ENCODE results near the gene PRR4.

PRR4 gene, protein sequence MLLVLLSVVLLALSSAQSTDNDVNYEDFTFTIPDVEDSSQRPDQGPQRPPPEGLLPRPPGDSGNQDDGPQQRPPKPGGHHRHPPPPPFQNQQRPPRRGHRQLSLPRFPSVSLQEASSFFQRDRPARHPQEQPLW

DNA sequence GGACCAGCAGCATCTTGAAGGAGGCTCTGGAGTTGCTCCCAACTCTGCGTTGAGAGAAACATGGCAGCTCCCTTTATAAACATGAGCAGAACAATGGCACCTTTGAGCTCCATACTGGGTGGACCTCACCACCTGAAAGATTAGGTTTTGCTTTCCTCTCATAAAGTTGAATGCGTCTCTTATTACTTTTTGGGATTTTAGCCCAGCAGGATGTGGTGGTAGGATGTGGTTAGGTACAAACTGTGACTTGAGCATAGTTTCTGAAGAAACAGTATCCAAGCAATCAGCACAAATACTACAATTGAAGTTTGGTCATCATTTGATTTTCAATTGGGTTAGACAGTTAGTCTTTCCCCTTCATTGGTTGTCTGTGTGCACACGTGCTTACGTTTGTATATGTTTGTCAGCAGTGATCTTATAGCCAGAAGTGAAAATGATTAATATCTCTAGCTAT lies at the start of gene PRR4:
Gene PRR4 (minus strand): TSS at position 51 of the 454 bp plus-strand sequence. CDS start 38 bp downstream, at position 13.
- Histone ChIP-seq H3F3A (ENCODE audit: insufficient read depth, low read length) (no peaks in the 10 kb centered on the region), H3K79me2 (ENCODE audit: low read length) (no peaks in the 10 kb centered on the region), H3K9me2 (replicated peaks; ENCODE audit: insufficient read depth, low read length) (no peaks in the 10 kb centered on the region), H4K20me1 (ENCODE audit: insufficient read depth, low read length) (no peaks in the 10 kb centered on the region), H3K27me3 (replicated peaks; ENCODE audit: insufficient read depth, low read length) (no peaks in the 10 kb centered on the region), H3K9ac (ENCODE audit: low read length) (no peak within 1 kb of the TSS), H3K9me3 (replicated peaks; ENCODE audit: insufficient read depth, low read length) (no peaks in the 10 kb centered on the region), H3K36me3 (replicated peaks; ENCODE audit: insufficient read depth, low read length) (no peaks in the 10 kb centered on the region), H3K4me2 (ENCODE audit: low read depth, low read length) (no peak within 1 kb of the TSS), H3K4me1 (ENCODE audit: low read length) (no peaks in the 10 kb centered on the region), H3K27ac (ENCODE audit: low read length) (no peak within 1 kb of the TSS), H2AFZ (ENCODE audit: low read length) (no peak within 1 kb of the TSS), H3K4me3 (ENCODE audit: low read length) (no peak within 1 kb of the TSS)
- TF ChIP-seq EZH2phosphoT487 (IDR thresholded peaks at IDR 0.05; ENCODE audit: low read length) (no peak), CTCF (IDR thresholded peaks at IDR 0.05; ENCODE audit: low read length) (no peak), EZH2 (optimal IDR thresholded peaks at IDR 0.05; ENCODE audit: low read depth, low read length) (no peak)
- no peak for DNase-seq

DNA sequence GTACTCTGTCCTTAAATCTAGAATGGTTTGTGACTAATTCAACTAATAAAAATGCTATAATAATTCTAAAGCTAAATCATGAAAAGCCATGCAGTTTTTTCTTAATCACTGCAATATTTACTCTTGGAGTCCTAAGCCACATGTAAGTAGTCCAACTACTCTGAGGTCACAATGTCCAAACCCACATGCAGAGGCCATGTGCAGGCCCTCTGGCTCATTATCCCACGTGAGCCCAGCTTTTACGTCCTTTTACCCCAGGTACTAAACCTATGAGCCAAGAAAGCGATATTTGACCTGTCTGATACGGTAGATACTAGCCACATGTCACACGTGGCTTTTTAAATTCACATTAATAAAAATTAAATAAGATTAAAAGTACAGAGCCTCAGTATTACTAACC lies 47.6 kb upstream of the PRR4 start:
- H3K9ac ChIP-seq (ENCODE audit: low read length), result no peak overlapping the region

GRCh38 chr12:10891937-10892336 lies 42.7 kb upstream of the PRR4 start:
- Histone ChIP-seq H2AFZ (ENCODE audit: low read length) (no peak overlapping the region), H3K79me2 (ENCODE audit: low read length) (no peaks in the 10 kb centered on the region), H3K36me3 (replicated peaks; ENCODE audit: insufficient read depth, low read length) (no peaks in the 10 kb centered on the region), H3K4me3 (ENCODE audit: low read length) (no peak overlapping the region), H3K9ac (ENCODE audit: low read length) (no peak overlapping the region), H3K9me2 (replicated peaks; ENCODE audit: insufficient read depth, low read length) (no peaks in the 10 kb centered on the region), H4K20me1 (ENCODE audit: insufficient read depth, low read length) (no peaks in the 10 kb centered on the region), H3K4me2 (ENCODE audit: low read depth, low read length) (no peak overlapping the region), H3F3A (ENCODE audit: insufficient read depth, low read length) (no peaks in the 10 kb centered on the region), H3K27ac (ENCODE audit: low read length) (no peak overlapping the region), H3K9me3 (replicated peaks; ENCODE audit: insufficient read depth, low read length) (no peaks in the 10 kb centered on the region), H3K27me3 (replicated peaks; ENCODE audit: insufficient read depth, low read length) (no peaks in the 10 kb centered on the region), H3K4me1 (ENCODE audit: low read length) (no peaks in the 10 kb centered on the region)
- DNase-seq, result no peak
- TF ChIP-seq EZH2phosphoT487 (IDR thresholded peaks at IDR 0.05; ENCODE audit: low read length), result no peak
- TF ChIP-seq CTCF (IDR thresholded peaks at IDR 0.05; ENCODE audit: low read length), result no peak
- TF ChIP-seq EZH2 (optimal IDR thresholded peaks at IDR 0.05; ENCODE audit: low read depth, low read length), result no peak

More for the DNA sequence above, 47.6 kb upstream of the PRR4 start:
- Histone ChIP-seq H3K36me3 (replicated peaks; ENCODE audit: insufficient read depth, low read length) (no peaks in the 10 kb centered on the region), H3F3A (ENCODE audit: insufficient read depth, low read length) (no peaks in the 10 kb centered on the region), H3K79me2 (ENCODE audit: low read length) (no peaks in the 10 kb centered on the region), H3K9me2 (replicated peaks; ENCODE audit: insufficient read depth, low read length) (no peaks in the 10 kb centered on the region), H3K4me1 (ENCODE audit: low read length) (no peaks in the 10 kb centered on the region), H4K20me1 (ENCODE audit: insufficient read depth, low read length) (no peaks in the 10 kb centered on the region), H3K9me3 (replicated peaks; ENCODE audit: insufficient read depth, low read length) (no peaks in the 10 kb centered on the region), H3K27ac (ENCODE audit: low read length) (no peak overlapping the region), H3K27me3 (replicated peaks; ENCODE audit: insufficient read depth, low read length) (no peaks in the 10 kb centered on the region), H3K4me2 (ENCODE audit: low read depth, low read length) (no peak overlapping the region), H2AFZ (ENCODE audit: low read length) (no peak overlapping the region), H3K4me3 (ENCODE audit: low read length) (no peak overlapping the region)
- TF ChIP-seq EZH2phosphoT487 (IDR thresholded peaks at IDR 0.05; ENCODE audit: low read length) (no peak), EZH2 (optimal IDR thresholded peaks at IDR 0.05; ENCODE audit: low read depth, low read length) (no peak), CTCF (IDR thresholded peaks at IDR 0.05; ENCODE audit: low read length) (no peak)
- no peak for DNase-seq

Measured in MM.1S (cell line).